ENCODE measurements around the gene FMNL1.

DNA sequence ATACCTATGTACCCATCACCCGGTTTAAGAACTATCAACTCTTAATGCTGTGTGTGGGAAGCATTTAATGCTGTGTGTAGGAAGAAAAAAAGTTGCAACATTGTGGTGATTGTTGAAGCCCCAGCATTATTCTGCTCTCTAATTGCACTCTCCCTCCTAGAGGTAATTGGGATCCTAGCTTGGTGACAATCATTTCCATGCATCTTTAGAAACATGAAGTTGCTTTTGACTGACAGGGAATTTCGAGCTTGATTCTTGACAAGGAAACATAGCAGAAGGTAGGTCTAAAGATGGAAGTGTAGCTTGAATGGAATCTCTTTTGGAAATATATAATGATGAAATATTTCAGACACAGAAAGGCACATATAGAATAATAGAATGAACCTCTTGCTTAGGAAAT is 32.7 kb upstream of the FMNL1 start:
- TF ChIP-seq EZH2phosphoT487 (IDR thresholded peaks at IDR 0.05; ENCODE audit: insufficient read depth, low read depth), result no peak
- no peak for TF ChIP-seq EZH2 (IDR thresholded peaks at IDR 0.05; ENCODE audit: insufficient read depth, poor library complexity, severe bottlenecking)
